Pulmonary artery endothelial cell (primary cell): Measurements from ENCODE around the gene NFATC3. TPM values are rescaled to one million over a fixed set of nuclear protein-coding genes. Genes with fewer than 3 reads are reported as not detected.
"Not testable (repeated sequence)": the region's sequence is repeated elsewhere in the genome, so short reads cannot be mapped to it uniquely, and the experiment has no call there.

Experiments
- DNase-seq: peaks from one replicate; pipeline ENCODE4 v3.0.0-alpha.2; 2011; ENCODE audit warnings: low read depth, low spot score
- total RNA-seq: library from RNA; depleted of rRNA; stranded (reverse); fragments of >200 nt; gene quantifications from 2 replicates; pipeline ENCODE4 v1.2.3, GENCODE V29; 2014

The NFATC3 gene
- total RNA-seq, 1 donor from 2014 or later = 11.0 TPM

- no peak for DNase-seq
Observed at GRCh38 chr16:68088130-68088972, 3.2 kb downstream of the NFATC3 start.

GRCh38 chr16:68089067-68089466 is 3.9 kb downstream of the NFATC3 start:
- no peak for DNase-seq

- DNase-seq = no peak
Observed at GRCh38 chr16:68090130-68090529, 5.0 kb downstream of the NFATC3 start.

- DNase-seq = no peak
Observed at GRCh38 chr16:68090533-68090932, 5.4 kb downstream of the NFATC3 start.

GRCh38 chr16:68091380-68092261 is 6.5 kb downstream of the NFATC3 start:
- DNase-seq = no peak

GRCh38 chr16:68092275-68092674 is 7.1 kb downstream of the NFATC3 start:
- DNase-seq = not testable (repeated sequence)

GRCh38 chr16:68093816-68094613 is 8.8 kb downstream of the NFATC3 start:
- DNase-seq = no peak

- no peak for DNase-seq
Observed at GRCh38 chr16:68094614-68094934, 9.4 kb downstream of the NFATC3 start.

- no peak for DNase-seq
Observed at GRCh38 chr16:68096491-68096890, 11.3 kb downstream of the NFATC3 start.

- DNase-seq = no peak
Observed at GRCh38 chr16:68097088-68097487, 11.9 kb downstream of the NFATC3 start.

GRCh38 chr16:68097895-68098294 is 12.7 kb downstream of the NFATC3 start:
- DNase-seq = no peak

GRCh38 chr16:68100488-68100887 is 15.3 kb downstream of the NFATC3 start:
- no peak for DNase-seq

- no peak for DNase-seq
Observed at GRCh38 chr16:68105611-68106010, 20.4 kb downstream of the NFATC3 start.

- DNase-seq = not testable (repeated sequence)
Observed at GRCh38 chr16:68107230-68107928, 22.2 kb downstream of the NFATC3 start.

GRCh38 chr16:68109156-68109555 is 24.0 kb downstream of the NFATC3 start:
- DNase-seq = not testable (repeated sequence)

GRCh38 chr16:68110611-68111010 is 25.4 kb downstream of the NFATC3 start:
- not testable (repeated sequence) for DNase-seq

- DNase-seq = no peak
Observed at GRCh38 chr16:68111379-68111778, 26.2 kb downstream of the NFATC3 start.

GRCh38 chr16:68113059-68113761 is 28.0 kb downstream of the NFATC3 start:
- no peak for DNase-seq

GRCh38 chr16:68113765-68114240 is 28.6 kb downstream of the NFATC3 start:
- DNase-seq = no peak

- not testable (repeated sequence) for DNase-seq
Observed at GRCh38 chr16:68114939-68115338, 29.8 kb downstream of the NFATC3 start.
